Pancreas (tissue), 10 donors: ENCODE data around the gene IQCE. TPM values are rescaled to one million over a fixed set of nuclear protein-coding genes. Genes with fewer than 3 reads are reported as not detected.

Experiments
- ATAC-seq, 4 donors: fragments of 200-7000 bp; cut with Tn5 transposase; one replicate each; pipeline versions ENCODE4 v1.8.0 to v1.9.1; 2020; ENCODE audit warnings: mild to moderate bottlenecking in 4 of 4, moderate library complexity in 4 of 4
- DNase-seq, 6 donors: peaks; one replicate each; pipeline ENCODE4 v3.0.0-alpha.2; 2020
- FAIRE-seq: peaks from 2 replicates; lab custom pipeline; 2012; peaks lifted over from hg19 to GRCh38; lab: Jason Lieb, UNC
- H3K27ac ChIP-seq, 4 donors: fragments of 200-600 bp; sonication (generic); 1 replicate in 3 of 4; 2 replicates in 1 of 4; pipeline versions ENCODE4 v1.5.0 to v1.8.0; 2020
- H3K27me3 ChIP-seq, 4 donors: fragments of 200-600 bp; one replicate each; pipeline ENCODE4 v1.8.0; 2021
- H3K36me3 ChIP-seq, 3 donors: fragments of 200-600 bp; sonication (generic) in 1 of 3; one replicate each; pipeline versions ENCODE4 v1.5.0 to v1.8.0; 2020 to 2021
- H3K4me1 ChIP-seq, 3 donors: fragments of 200-600 bp; one replicate each; pipeline ENCODE4 v1.8.0; 2021
- H3K4me3 ChIP-seq, 4 donors: fragments of 200-600 bp; sonication (generic) in 2 of 4; one replicate each; pipeline versions ENCODE4 v1.5.0 to v1.8.0; 2020 to 2021
- H3K9me3 ChIP-seq, 4 donors: fragments of 200-600 bp; one replicate each; pipeline ENCODE4 v1.8.0; 2021
- WGBS, 2 donors: extraction: QIAGEN DNeasy Blood & Tissue Kit; methylation state at CpG; one replicate each; pipeline ENCODE4 v1.1.7; 2013; 5-methylcytosine and 5-hydroxymethylcytosine counted together
- intact Hi-C, 3 donors: fragments of 100-400 bp; cut with DNase I; formaldehyde crosslinking; loops; one replicate each; pipeline versions ENCODE4 v1.11.1 to v1.14.2; 2022
- polyA plus RNA-seq, 2 donors: library from polyadenylated mRNA; stranded (reverse); fragments of 200-250 nt; gene quantifications; one replicate each; pipeline ENCODE4 v1.2.3, GENCODE V29; 2013
- total RNA-seq, 6 donors: library from RNA; stranded (reverse); fragmentation: NEBNext Ultra II Directional in 4 of 6; extraction: Animal tissue kit (Norgen Biotek cat#: 25700) in 4 of 6; gene quantifications; one replicate each; pipeline versions ENCODE4 v1.2.1 to v1.2.4, GENCODE V29; 2021 to 2023
- TF ChIP-seq, protein P1 (sequence below), 4 donors: fragments of 200-600 bp; sonication (generic) in 3 of 4; IDR thresholded peaks; one replicate each; pipeline versions ENCODE4 v1.5.0 to v1.8.0; 2021; ENCODE audit warnings: antibody characterized with exemption in 4 of 4
- donor health status: healthy with polysubstance abuse.
- donor health status: DM: no; HTN: no; CAD: no; lungs with moderate emphysema.
- donor health status: DM: no; HTN: no; CAD: no.
- donor health status: control.
- donor health status: control.
- donor health status: Bipolar disorder and iron deficiency.
- donor health status: DM: yes; HTN: yes; CAD: no.
- donor health status: DM: no; HTN: no; CAD: no.
- donor health status: DM: no; HTN: no; CAD: no.
- donor health status: DM: yes; HTN: yes; CAD: no.

The IQCE gene
- total and polyA plus RNA-seq, 8 donors = 8.8 to 14.1 (median 10.9) TPM

- Histone ChIP-seq H3K4me3 (no peak overlapping the region), H3K9me3 (no peaks in the 10 kb centered on the region), H3K4me1 (peaks cover 0 to 11% (median 0%) of the 10 kb centered on the region in 3 donors), H3K27me3 (no peaks in the 10 kb centered on the region), H3K27ac (no peak overlapping the region), H3K36me3 (peaks cover 0 to 4% (median 0%) of the 10 kb centered on the region in 3 donors)
- 92 to 94% methylated on average over 24 of the region's 24 CpGs for WGBS, 2 donors
- DNase-seq = peak in 2 of 6 donors; percentile 26 to 38
- ATAC-seq = no peak
- TF ChIP-seq, protein P1, sequence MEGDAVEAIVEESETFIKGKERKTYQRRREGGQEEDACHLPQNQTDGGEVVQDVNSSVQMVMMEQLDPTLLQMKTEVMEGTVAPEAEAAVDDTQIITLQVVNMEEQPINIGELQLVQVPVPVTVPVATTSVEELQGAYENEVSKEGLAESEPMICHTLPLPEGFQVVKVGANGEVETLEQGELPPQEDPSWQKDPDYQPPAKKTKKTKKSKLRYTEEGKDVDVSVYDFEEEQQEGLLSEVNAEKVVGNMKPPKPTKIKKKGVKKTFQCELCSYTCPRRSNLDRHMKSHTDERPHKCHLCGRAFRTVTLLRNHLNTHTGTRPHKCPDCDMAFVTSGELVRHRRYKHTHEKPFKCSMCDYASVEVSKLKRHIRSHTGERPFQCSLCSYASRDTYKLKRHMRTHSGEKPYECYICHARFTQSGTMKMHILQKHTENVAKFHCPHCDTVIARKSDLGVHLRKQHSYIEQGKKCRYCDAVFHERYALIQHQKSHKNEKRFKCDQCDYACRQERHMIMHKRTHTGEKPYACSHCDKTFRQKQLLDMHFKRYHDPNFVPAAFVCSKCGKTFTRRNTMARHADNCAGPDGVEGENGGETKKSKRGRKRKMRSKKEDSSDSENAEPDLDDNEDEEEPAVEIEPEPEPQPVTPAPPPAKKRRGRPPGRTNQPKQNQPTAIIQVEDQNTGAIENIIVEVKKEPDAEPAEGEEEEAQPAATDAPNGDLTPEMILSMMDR (IDR thresholded peaks at IDR 0.05) = no peak
- FAIRE-seq = no peak
- intact Hi-C loops = no loop called here
These were observed 9.9 kb downstream of the IQCE start for GRCh38 chr7:2568521-2569223.

- WGBS, 2 donors = 95 to 97% methylated on average over 14 of the region's 14 CpGs
- H3K27me3 ChIP-seq = no peaks in the 10 kb centered on the region
- peaks cover 0 to 11% (median 0%) of the 10 kb centered on the region in 3 donors for H3K4me1 ChIP-seq
- H3K36me3 ChIP-seq = peaks cover 0 to 4% (median 0%) of the 10 kb centered on the region in 3 donors
- ATAC-seq (no peak), FAIRE-seq (no peak), DNase-seq (peak in 2 of 6 donors; percentile 43 to 49)
- intact Hi-C loops = no loop called here
- TF ChIP-seq, protein P1 (IDR thresholded peaks at IDR 0.05) = no peak
- no peak overlapping the region for H3K4me3 ChIP-seq
- H3K27ac ChIP-seq = no peak overlapping the region
- H3K9me3 ChIP-seq = no peaks in the 10 kb centered on the region
These were observed 10.6 kb downstream of the IQCE start for GRCh38 chr7:2569421-2569820.

DNA sequence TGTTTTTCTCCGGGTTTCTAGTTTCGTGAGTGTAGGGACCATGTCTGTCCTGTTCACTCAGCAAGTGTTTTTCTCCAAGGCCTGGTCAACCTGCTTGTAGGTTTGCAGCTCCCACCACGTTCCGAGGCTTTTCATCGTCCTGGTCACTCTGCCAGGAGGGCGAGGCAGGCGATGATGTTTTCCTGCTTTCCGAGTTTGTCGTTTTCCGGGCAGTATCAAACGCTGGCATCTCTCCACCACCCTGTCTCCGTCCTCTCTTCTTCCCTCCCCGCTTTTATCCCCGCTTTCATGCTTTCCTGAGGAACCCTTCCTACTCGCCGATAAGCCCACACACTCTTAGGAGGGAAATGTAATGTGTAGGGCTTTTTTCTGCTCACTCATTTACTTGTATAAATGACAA is 11.2 kb downstream of the IQCE start:
- DNase-seq = peak in 2 of 6 donors; percentile 5 to 21
- TF ChIP-seq, protein P1 (IDR thresholded peaks at IDR 0.05) = no peak
- FAIRE-seq = no peak
- WGBS, 2 donors = 80 to 85% methylated on average over 16 of the region's 16 CpGs
- H3K4me3 ChIP-seq = no peak overlapping the region
- intact Hi-C loops = no loop called here
- no peaks in the 10 kb centered on the region for H3K9me3 ChIP-seq
- H3K4me1 ChIP-seq = peaks cover 0 to 11% (median 0%) of the 10 kb centered on the region in 3 donors
- H3K27me3 ChIP-seq = no peaks in the 10 kb centered on the region
- no peak overlapping the region for H3K27ac ChIP-seq
- no peak for ATAC-seq
- peaks cover 0 to 4% (median 0%) of the 10 kb centered on the region in 3 donors for H3K36me3 ChIP-seq

DNA sequence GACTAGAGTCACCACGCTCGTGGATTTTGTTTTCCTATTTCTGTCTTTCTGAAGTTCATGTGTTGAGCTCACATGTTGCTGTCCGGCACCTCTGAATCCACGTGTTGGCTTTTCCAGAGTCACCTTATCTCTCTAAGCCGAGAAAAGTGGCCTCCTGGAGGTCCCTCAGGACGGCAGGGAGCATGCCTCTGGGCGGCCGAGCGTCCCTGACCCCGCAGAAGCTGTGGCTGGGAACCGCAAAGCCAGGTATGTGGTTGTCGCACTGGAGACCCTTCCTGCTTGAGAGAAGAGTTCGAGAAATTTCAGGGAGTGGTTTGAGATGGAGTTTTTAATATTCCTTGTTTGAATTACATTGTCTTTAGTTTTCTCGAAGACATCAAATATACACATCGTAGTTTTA is 12.6 kb downstream of the IQCE start:
- intact Hi-C loops = no loop called here
- H3K27ac ChIP-seq = peak overlapping the region in 2 of 4 donors; percentile 53 to 73
- no peaks in the 10 kb centered on the region for H3K9me3 ChIP-seq
- peaks cover 0 to 11% (median 0%) of the 10 kb centered on the region in 3 donors for H3K4me1 ChIP-seq
- WGBS, 2 donors = 67 to 69% methylated on average over 15 of the region's 15 CpGs
- peaks cover 0 to 4% (median 0%) of the 10 kb centered on the region in 3 donors for H3K36me3 ChIP-seq
- FAIRE-seq (no peak), DNase-seq (peak in 1 of 6 donors; percentile 18), ATAC-seq (peak in 2 of 4 donors; percentile 13 to 23)
- TF ChIP-seq, protein P1 (IDR thresholded peaks at IDR 0.05) = no peak
- H3K27me3 ChIP-seq = no peaks in the 10 kb centered on the region
- no peak overlapping the region for H3K4me3 ChIP-seq
